Activated CD8-positive, alpha-beta memory T cell treated with anti-CD3 and anti-CD28 coated beads for 1 hour (primary cell): ENCODE results near the gene C19orf25.

Experiments
- DNase-seq, 2 donors: peaks; one replicate each; pipeline ENCODE4 v3.0.0-alpha.2; 2020; ENCODE audit warnings: low read depth in 1 of 2; ENCODE audit errors: extremely low read depth in 1 of 2

C19orf25 gene

GRCh38 chr19:1467490-1468273, 11.3 kb downstream of the C19orf25 start:
- no peak for DNase-seq

- DNase-seq, result no peak
Measured at GRCh38 chr19:1467215-1467489, 11.9 kb downstream of the C19orf25 start.

- DNase-seq, result no peak
Measured at GRCh38 chr19:1466461-1467214, 12.4 kb downstream of the C19orf25 start.

- DNase-seq, result no peak
Measured at GRCh38 chr19:1466018-1466460, 13.0 kb downstream of the C19orf25 start.

GRCh38 chr19:1465191-1466016, 13.6 kb downstream of the C19orf25 start:
- DNase-seq, result no peak

GRCh38 chr19:1461862-1462261, 17.2 kb downstream of the C19orf25 start:
- no peak for DNase-seq

- DNase-seq, result no peak
Measured at GRCh38 chr19:1460033-1460995, 18.7 kb downstream of the C19orf25 start.

GRCh38 chr19:1459479-1459878, 19.5 kb downstream of the C19orf25 start:
- no peak for DNase-seq

- DNase-seq, result no peak
Measured at GRCh38 chr19:1457892-1458291, 21.1 kb downstream of the C19orf25 start.

- no peak for DNase-seq
Measured at GRCh38 chr19:1457031-1457739, 21.8 kb downstream of the C19orf25 start.

- DNase-seq, result no peak
Measured at GRCh38 chr19:1456121-1456900, 22.7 kb downstream of the C19orf25 start.

- DNase-seq, result no peak
Measured at GRCh38 chr19:1455336-1456120, 23.5 kb downstream of the C19orf25 start.

- no peak for DNase-seq
Measured at GRCh38 chr19:1455002-1455335, 24.0 kb downstream of the C19orf25 start.

GRCh38 chr19:1453525-1454364, 25.3 kb downstream of the C19orf25 start:
- DNase-seq, result no peak

- no peak for DNase-seq
Measured at GRCh38 chr19:1452802-1453524, 26.1 kb downstream of the C19orf25 start.

GRCh38 chr19:1451916-1452801, 26.9 kb downstream of the C19orf25 start:
- no peak for DNase-seq
